Mucosa of descending colon (tissue), 3 donors: ENCODE results near the gene RPTOR. TPM values are rescaled to one million over a fixed set of nuclear protein-coding genes. Genes with fewer than 3 reads are reported as not detected.

Experiments
- ATAC-seq: fragments of 200-7000 bp; cut with Tn5 transposase; one replicate; pipeline ENCODE4 v1.9.1; 2020; ENCODE audit warnings: mild to moderate bottlenecking, moderate library complexity
- DNase-seq, 3 donors: peaks; one replicate each; pipeline ENCODE4 v3.0.0-alpha.2; 2020
- H3K36me3 ChIP-seq: fragments of 200-600 bp; one replicate; pipeline ENCODE4 v1.8.0; 2021; ENCODE audit warnings: low read depth, mild to moderate bottlenecking
- H3K4me1 ChIP-seq: fragments of 200-600 bp; one replicate; pipeline ENCODE4 v1.8.0; 2021; ENCODE audit warnings: low read depth, mild to moderate bottlenecking
- H3K4me3 ChIP-seq: fragments of 200-600 bp; one replicate; pipeline ENCODE4 v1.8.0; 2021; ENCODE audit warnings: mild to moderate bottlenecking
- H3K9me3 ChIP-seq: fragments of 200-600 bp; one replicate; pipeline ENCODE4 v1.8.0; 2021; ENCODE audit warnings: mild to moderate bottlenecking
- CTCF ChIP-seq: fragments of 200-600 bp; IDR thresholded peaks from one replicate; pipeline ENCODE4 v1.8.0; 2022; ENCODE audit warnings: antibody characterized with exemption, mild to moderate bottlenecking
- intact Hi-C, 2 donors: fragments of 100-400 bp; cut with DNase I in 1 of 2; cut with micrococcal nuclease in 1 of 2; formaldehyde crosslinking; loops; one replicate each; pipeline versions ENCODE4 v1.11.0 to v1.11.1; 2022; cut with DNase I, micrococcal nuclease
- total RNA-seq, 3 donors: library from RNA; stranded (reverse); fragmentation: NEBNext Ultra II Directional in 2 of 3; extraction: Animal tissue kit (Norgen Biotek cat#: 25700) in 2 of 3; gene quantifications; one replicate each; pipeline versions ENCODE4 v1.2.1 to v1.2.4, GENCODE V29; 2021 to 2023
- donor health status: DM: no; HTN: no; CAD: no; lungs with moderate emphysema.
- donor health status: DM: no; HTN: no; CAD: no.
- donor health status: DM: no; HTN: yes; CAD: no.

RPTOR gene
- total RNA-seq, 3 donors from 2014 or later: 30.5 to 44.4 (median 37.2) TPM

- no peak for ATAC-seq
- intact Hi-C loops: no loop called here
- peak in 1 of 3 donors; percentile 18 for DNase-seq
Observed at GRCh38 chr17:80970762-80971703, 426.4 kb downstream of the RPTOR start.

GRCh38 chr17:80971704-80972304 lies 427.2 kb downstream of the RPTOR start:
- DNase-seq (no peak), ATAC-seq (no peak)
- Histone ChIP-seq H3K9me3 (no peaks in the 10 kb centered on the region), H3K36me3 (no peaks in the 10 kb centered on the region), H3K4me3 (no peak overlapping the region), H3K4me1 (no peaks in the 10 kb centered on the region)
- no peak for TF ChIP-seq CTCF
- intact Hi-C loops: no loop called here

More at GRCh38 chr17:80970762-80971703, 426.4 kb downstream of the RPTOR start:
- Histone ChIP-seq H3K9me3 (no peaks in the 10 kb centered on the region), H3K4me1 (no peaks in the 10 kb centered on the region), H3K4me3 (no peak overlapping the region), H3K36me3 (no peaks in the 10 kb centered on the region)
- no peak for TF ChIP-seq CTCF

DNA sequence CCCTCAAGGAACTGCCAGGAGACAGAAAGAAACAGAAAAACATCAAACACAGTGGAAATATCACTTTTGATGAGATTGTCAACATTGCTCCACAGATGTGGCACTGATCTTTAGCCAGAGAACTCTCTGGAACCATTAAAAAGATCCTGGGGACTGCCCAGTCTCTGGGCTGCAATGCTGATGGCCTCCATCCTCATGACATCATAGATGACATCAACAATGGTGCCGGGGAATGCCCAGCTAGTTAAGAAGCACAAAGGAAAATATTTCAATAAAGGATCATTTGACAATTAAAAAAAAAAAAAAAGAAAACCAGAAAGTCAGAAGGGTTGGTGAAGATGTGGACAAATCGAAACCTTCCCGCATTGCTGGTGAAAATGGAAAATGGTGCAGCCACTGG lies 432.1 kb downstream of the RPTOR start:
- TF ChIP-seq CTCF: no peak
- intact Hi-C loops: no loop called here

GRCh38 chr17:80977172-80977571 lies 432.5 kb downstream of the RPTOR start:
- Histone ChIP-seq H3K9me3 (no peaks in the 10 kb centered on the region), H3K36me3 (no peaks in the 10 kb centered on the region), H3K4me3 (no peak overlapping the region), H3K4me1 (peaks cover 8% of the 10 kb centered on the region)
- ATAC-seq (no peak), DNase-seq (no peak)
- TF ChIP-seq CTCF: no peak
- intact Hi-C loops: no loop called here

More for the DNA sequence above, 432.1 kb downstream of the RPTOR start:
- ATAC-seq: no peak
- Histone ChIP-seq H3K4me1 (peaks cover 8% of the 10 kb centered on the region), H3K36me3 (no peaks in the 10 kb centered on the region), H3K9me3 (no peaks in the 10 kb centered on the region), H3K4me3 (no peak overlapping the region)
- no peak for DNase-seq

- intact Hi-C loops: no loop called here
- Histone ChIP-seq H3K4me1 (peaks cover 8% of the 10 kb centered on the region), H3K36me3 (no peaks in the 10 kb centered on the region), H3K4me3 (no peak overlapping the region), H3K9me3 (no peaks in the 10 kb centered on the region)
- no peak for TF ChIP-seq CTCF
- ATAC-seq (no peak), DNase-seq (peak in 1 of 3 donors; percentile 8)
Observed at GRCh38 chr17:80978499-80979497, 434.2 kb downstream of the RPTOR start.
